HG03135 (cell line): ENCODE measurements around the gene XYLT1.
"Not testable (repeated sequence)": the region's sequence is repeated elsewhere in the genome, so short reads cannot be mapped to it uniquely, and the experiment has no call there.

Experiments
- ATAC-seq: cut with Tn5 transposase; IDR thresholded peaks from one replicate; pipeline ENCODE4 v1.9.1; 2021; ENCODE audit warnings: mild to moderate bottlenecking, moderate library complexity; ENCODE audit not compliant: unreplicated experiment

XYLT1 gene

GRCh38 chr16:17342031-17342430, 128.7 kb downstream of the XYLT1 start:
- ATAC-seq = no peak

- ATAC-seq = no peak
Measured at GRCh38 chr16:17340804-17341203, 130.0 kb downstream of the XYLT1 start.

DNA sequence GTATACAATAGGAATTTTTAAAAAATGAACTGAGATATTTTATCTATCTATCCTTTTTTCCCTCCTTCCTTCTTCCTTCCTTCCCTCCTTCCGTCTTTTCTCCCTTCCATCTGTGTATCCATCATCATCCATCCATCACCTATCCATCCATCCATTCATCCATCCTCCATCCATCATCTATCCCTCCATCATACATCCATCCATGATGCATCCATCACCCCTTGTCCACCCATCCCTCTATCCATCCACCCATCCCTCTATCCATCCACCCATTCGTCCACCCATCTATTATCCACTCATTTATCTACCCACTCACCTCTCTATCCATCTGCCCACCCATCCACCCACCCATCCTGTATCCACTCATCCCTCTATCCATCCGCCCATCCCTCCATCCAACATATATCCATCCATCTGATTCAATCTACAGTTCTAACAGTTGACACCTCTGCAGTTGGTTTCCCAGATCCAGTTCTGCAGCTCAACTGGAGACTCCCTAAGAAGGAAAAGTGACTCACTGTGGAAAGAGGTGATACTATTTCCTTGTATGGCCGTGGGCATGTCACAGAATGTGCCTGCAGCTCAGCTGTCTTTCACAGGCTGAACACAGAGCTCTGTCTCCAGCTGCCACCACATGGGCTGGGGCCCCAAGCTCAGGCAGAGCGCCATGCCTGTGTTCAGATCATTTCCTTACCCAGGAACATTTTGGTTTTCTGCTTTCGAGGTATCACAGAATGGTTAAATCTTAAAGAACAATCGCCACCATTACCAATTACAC, 130.8 kb downstream of the XYLT1 start:
- ATAC-seq = no peak

- ATAC-seq = no peak
Measured at GRCh38 chr16:17338244-17338643, 132.5 kb downstream of the XYLT1 start.

GRCh38 chr16:17336530-17336900, 134.2 kb downstream of the XYLT1 start:
- no peak for ATAC-seq

GRCh38 chr16:17335826-17336529, 134.8 kb downstream of the XYLT1 start:
- ATAC-seq = no peak

DNA sequence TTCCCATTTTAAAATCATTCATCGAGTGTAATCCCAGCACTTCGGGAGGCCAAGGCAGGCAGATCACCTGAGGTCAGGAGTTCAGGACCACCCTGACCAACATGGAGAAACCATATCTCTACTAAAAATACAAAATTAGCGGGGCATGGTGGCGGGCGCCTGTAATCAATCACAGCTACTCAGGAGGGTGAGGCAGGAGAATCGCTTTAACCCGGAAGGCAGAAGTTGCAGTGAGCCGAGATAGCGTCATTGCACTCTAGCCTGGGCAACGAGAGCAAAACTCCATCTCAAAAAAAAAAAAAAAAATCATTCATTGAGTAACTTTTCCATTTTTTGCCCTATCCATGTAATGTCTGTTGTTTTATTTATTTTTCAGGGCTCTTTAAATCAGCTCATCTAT, 135.4 kb downstream of the XYLT1 start:
- ATAC-seq = not testable (repeated sequence)

DNA sequence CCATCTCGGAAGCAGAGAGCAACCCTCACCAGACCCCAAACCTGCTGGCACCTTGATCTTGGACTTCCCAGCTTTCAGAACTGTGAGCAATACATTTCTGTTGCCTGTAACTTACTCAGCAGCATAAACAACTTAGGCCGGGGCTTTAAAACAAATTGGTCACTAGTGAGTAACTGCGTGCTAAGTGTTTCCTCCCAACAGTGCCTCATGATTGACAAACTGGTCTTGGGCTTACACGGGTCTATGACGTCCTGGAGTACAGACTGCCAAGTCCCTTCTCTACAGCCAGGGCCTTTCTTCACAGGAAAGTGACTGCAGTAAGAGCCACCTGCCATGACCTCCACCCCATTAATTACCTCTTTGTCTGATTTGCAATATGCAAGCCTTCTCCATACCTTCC, 136.7 kb downstream of the XYLT1 start:
- no peak for ATAC-seq

DNA sequence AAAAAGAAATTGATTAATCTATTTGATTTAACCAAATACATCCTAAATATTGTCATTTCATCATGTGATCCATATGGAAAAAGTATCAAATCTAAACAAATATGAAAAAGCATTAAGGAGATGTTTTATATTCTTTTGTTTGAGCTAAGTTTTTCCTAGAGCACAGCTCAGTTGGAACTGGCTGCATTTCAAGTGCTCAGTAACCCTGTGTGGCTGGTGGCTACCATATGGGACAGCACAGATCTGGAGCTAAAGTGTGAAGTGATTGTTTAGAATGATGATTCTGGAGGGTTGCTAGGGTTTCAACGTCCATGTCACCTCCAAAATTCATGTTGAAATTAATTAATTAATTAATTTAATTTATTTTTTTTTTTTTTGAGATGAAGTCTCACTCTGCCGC, 137.5 kb downstream of the XYLT1 start:
- ATAC-seq = no peak

GRCh38 chr16:17331991-17332390, 138.8 kb downstream of the XYLT1 start:
- ATAC-seq = no peak

DNA sequence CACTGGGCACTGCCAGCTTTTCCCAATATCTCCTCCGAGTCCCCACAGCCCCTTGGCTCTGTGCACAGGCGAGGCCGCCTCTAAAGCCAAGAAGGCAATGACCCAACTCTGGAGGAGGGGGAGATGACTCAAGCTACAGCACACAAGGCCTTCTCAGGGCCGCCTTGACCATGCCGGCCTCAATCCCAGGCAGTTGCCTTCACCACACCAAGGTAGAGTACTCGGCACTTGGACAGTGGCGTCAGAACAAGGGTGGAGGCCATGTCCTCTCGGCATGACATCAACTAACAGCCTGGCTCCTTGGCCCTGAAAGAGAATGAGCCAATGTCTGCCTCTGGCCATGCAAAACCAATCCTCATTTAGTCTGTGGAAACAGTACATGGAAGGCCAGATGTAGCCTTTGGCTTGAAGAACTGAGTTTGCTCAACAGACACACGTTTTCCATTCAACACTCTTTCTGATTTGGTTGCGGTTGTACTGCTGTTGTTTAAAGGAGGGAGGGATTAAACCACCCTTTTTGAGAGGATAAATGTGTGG, 139.6 kb downstream of the XYLT1 start:
- ATAC-seq = no peak

- no peak for ATAC-seq
Measured at GRCh38 chr16:17330044-17330443, 140.7 kb downstream of the XYLT1 start.

DNA sequence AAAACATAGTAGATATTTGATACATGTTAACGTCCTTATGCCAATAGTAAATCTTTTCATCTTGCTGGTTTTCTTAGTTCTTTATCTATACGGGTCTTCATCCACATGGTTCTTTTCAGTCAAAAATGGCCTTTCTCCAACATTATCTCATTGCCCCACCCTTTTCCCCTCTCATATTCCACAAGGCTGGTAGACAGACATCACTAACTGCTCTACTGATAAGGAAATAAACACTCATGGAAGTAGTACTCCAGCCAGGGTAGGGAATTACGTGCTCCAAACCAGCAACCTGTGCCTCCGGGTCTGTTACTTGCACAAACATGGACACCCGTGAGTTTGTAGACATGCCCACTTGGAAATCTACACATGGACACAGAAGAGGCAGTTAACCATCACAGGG, 141.4 kb downstream of the XYLT1 start:
- ATAC-seq = no peak

- ATAC-seq = no peak
Measured at GRCh38 chr16:17328932-17329331, 141.8 kb downstream of the XYLT1 start.

DNA sequence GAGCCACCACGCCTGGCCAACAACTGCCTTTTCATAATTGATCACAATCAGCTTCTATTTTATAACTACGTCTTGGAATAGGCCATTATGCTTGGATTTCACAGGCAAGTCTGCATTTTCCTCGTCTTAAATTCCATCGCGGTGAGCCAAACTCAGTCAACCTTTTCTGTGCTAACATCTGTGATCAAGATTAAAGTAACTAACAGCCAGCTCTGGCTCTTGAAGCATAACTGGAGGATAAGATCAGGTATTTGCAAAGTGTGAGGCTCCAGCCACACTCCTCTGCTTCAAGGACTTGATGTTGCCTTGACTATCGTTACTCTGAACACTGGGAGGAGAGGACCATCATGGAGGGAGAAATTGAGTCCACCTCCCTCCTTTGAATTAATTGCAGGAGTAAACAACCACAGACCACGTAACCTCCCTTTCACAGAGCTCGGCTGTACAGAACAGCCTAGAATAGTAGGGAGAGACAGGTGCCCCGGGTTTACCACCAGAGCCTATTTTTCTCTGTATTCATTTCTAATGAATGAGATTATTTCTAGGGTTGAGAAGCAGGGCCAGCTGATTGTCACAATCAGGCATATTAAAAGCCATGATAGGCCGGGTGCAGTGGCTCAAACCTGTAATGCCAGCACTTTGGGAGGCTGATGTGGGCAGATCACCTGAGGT, 143.0 kb downstream of the XYLT1 start:
- no peak for ATAC-seq

DNA sequence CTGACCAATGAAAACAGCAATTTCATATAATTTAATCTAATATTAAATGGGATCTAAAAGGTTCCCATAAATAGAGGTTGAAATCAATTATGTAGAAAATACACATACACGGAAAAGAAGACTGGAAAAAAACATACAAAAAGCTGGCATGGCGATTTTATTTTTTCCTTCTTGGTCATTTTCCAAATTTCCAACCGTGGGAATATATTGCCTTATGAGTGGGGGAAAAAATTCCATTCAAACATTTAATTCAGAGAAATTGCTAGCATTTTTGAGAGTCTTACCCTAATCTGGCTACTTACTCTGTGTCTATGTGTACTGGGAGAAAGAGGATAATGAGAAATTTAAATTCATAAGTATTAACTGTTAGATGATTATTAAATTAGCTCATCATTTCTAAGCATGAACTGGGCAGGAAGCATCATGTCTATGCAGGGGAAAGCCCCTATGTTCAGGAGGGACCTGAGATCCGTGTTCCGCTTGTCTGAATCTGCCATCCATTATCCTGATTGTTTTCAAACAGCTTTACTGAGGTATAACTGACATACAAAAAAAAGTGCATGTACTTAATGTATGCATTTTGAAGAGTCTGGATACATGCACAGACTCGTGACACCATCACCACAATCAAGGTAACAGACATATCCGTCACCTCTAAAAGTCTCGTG, 145.2 kb downstream of the XYLT1 start:
- ATAC-seq = no peak

DNA sequence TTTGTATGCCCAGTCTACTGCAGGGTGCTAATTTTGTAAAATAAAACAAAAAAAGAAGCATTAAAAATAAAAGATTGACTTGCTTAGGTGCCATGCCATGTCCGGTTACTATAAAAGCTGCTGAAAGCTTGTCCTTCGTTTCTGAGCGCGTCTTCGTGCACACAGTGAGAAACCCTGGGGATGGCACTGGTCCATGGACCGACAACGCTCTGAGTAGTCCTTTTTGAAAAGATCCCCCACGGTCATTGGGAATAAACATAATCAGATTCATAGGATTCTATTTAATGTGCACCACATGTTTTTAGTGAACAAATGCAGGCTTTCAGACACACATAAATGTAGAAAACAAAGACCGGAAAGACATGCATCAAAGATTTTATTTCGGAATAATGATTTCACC, 146.3 kb downstream of the XYLT1 start:
- ATAC-seq = no peak

DNA sequence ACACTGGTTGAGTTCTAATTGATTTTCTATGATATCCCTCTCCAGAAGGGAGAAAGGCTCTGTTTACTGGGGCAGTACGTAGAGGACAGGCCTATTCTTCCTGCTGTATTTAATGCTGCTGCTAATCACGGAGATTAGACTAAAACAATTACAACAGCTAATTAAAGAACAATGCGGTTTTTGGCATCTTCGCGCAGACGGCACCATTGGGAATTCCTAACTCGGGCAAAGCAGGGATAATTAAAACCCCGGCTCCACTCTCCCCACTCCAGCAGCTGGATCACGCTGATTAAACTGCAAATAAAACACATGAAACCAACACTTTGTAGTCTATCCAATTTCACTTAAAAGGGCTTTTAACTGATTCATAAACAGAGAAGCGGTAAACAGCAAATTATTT, 147.6 kb downstream of the XYLT1 start:
- no peak for ATAC-seq

GRCh38 chr16:17321824-17322223, 148.9 kb downstream of the XYLT1 start:
- ATAC-seq = no peak

- ATAC-seq = no peak
Measured at GRCh38 chr16:17320009-17320408, 150.8 kb downstream of the XYLT1 start.

DNA sequence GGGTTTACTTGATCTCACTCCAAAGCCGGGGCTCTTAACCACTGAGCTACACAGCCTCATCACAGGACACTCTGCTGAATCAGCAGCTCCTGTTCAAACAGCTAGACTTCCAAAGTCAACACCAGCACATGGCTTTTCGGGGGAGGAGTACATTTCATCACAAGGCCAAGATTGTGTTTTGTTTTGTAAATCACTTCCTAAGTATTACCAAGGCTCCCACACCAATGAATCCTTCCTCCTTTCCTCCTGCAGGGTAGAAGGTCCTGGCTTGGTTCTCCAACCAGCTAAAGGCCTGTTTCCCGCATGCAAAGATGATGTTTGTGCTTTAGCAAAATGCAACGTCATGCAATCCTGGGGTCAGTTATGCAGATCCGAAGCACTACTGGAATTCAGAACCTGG, 152.5 kb downstream of the XYLT1 start:
- ATAC-seq = no peak
